Anterior cingulate cortex (tissue), 58 donors: Measurements from ENCODE around the gene FER.
"Not testable (repeated sequence)": the region's sequence is repeated elsewhere in the genome, so short reads cannot be mapped to it uniquely, and the experiment has no call there.

Source experiments
- DNase-seq, 58 donors: peaks; one replicate each; lab custom pipeline; 2025; lab: John Stamatoyannopoulos, UW

FER gene

DNA sequence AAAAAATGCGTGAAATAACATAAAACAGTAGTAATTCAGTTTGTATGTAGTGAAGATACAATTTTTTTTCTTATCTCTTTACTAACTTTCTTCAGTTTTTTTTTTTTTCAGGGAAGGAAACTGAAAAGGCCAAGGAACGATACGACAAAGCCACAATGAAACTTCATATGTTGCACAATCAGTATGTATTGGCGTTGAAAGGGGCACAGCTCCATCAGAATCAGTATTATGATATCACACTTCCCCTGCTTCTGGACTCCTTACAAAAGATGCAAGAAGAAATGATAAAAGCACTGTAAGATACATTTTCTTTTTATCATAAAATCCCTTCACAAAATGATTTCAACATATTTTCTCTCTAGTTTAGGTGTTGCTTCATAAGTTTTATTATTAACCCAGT, 120.0 kb downstream of the FER start:
- no peak for DNase-seq

DNA sequence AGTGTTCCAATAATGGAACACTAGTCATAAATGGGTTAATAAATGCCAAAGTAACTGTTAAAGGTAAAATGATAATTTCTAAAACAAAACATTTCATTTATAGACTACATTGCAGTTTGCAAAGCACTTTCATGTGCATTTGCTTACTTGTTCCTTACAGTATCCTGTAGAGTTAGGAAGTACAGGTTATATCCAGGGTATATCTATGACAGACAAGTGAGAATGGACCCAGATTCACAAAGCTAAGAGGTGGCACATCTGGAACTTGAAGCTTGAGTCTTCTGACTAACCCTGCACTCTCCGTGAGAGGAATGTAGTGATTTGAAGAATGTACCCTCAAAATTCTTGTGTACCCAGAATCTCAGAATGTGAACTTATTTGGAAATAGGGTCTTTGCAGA, 121.4 kb downstream of the FER start:
- no peak for DNase-seq

DNA sequence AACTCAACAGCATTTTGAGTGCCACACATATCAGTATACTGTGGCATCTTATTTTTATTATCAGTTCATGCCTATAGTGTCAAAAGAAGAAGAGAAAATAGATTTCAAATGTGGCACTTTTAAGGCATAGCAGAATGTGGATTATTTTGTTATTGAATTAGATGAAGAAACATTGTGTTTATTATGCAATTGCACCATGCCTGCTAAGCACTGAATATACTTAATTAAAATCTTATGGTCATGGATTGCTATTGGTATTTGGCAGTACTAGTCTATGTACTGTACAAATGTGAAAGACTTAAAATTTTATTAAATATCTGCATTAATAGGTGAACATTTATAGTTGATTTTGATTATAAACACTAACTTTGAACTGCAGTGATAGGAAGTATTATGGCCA, 128.8 kb downstream of the FER start:
- no peak for DNase-seq

DNA sequence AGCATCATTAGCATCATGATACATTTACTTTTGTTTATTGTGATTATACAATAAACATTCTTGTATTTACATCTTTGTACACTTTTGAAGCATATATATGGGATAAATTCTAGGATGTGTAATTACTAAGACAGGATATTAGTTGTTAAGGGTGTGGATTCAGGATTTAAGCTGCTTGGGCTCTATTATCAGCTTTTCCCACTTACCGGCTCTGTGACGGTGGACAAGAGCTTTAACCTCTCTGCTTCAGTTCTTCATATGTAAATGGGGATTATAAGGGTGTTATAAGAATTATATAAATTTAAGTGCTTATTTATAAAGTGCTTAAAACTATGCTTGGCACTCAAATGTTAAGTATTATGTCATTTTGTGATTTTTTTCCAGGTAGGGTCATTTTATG, 131.1 kb downstream of the FER start:
- DNase-seq, result no peak

DNA sequence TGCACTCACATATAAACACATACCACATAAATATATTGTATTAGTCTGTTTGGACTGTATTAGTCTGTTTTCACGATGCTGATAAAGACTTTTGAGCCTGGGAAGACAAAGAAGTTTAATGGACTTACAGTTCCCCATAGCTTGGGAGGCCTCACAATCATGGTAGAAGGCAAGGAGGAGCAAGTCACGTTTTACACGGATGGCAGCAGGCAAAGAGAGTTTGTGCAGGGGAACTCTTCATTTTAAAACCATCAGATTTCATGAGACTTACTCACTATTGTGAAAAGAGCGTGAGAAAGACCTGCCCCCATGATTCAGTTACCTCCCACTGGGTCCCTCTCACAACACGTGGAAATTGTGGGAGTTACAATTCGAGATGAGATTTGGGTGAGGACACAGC, 133.4 kb downstream of the FER start:
- DNase-seq, result no peak

DNA sequence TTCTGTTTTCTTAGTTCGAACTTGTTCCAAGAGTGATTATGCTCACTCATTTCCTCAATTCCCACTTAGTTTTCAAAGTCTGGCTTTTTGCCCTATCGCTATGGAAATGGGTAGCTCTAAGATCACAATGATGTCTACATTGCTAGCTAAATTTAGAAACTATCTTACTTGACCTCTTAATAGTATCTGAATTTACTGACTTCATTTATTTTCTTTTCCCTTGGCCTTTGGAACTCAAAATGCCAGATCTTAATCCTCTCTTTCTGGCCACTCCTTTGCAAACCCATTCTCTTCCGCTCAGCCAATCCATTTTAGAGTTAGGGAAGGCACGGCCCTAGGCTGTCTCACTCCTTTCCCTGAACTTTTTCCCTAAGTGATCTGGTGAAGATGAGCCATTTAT, 137.0 kb downstream of the FER start:
- DNase-seq, result no peak

DNA sequence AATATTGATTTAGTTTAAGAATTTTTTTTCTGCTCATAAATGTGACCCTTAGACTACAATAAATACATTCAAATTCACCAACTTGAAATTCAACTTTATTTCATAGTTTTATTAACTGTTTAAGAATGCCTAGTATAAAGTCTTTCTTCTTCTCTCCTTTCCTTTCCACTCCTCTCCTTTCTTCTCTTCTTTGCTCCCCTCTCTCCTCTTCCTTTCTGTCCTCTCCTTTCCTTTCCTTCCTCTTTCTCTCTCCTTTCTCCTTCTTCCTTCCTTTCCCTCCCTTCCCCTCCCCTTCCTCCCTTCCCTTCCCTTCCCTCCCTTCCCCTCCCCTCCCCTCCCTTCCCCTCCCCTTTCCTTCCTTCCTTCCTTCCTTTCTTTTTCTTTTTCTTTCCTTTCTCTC, 150.6 kb downstream of the FER start:
- DNase-seq, result no peak

DNA sequence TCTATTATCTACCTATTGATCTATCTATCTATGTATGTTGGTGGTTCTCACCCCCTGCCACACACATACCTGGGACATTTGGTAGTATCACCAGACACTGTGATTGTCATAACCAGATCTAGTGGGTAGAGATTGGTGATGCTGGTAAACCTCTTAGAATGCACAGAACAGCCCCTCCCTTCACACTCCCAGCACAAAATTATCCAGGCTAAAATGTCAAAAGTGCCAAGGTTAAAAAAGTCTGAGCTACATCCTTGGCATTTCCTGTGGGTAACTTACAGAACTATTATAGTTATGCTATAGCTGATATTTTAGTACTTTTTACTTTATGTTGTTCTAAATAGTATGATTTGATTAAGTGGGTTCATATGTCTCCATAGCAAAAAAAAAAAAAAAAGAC, 151.0 kb downstream of the FER start:
- DNase-seq, result no peak

DNA sequence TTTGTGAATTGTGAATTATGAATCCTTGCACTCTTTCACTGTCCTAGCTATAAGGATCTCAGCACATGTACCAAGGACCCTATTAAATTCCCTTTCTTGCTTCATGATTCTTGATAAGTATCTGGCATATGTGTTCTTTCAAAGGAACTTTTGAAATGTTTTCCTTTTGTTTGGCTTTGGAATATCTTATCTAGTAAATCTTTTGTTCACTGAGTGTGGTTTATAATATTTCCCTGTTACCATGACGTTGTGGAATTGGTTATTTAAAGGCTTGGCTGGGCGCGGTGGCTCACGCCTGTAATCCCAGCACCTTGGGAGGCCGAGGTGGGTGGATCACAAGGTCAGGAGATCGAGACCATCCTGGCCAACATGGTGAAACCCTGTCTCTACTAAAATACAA, 151.5 kb downstream of the FER start:
- not testable (repeated sequence) for DNase-seq

DNA sequence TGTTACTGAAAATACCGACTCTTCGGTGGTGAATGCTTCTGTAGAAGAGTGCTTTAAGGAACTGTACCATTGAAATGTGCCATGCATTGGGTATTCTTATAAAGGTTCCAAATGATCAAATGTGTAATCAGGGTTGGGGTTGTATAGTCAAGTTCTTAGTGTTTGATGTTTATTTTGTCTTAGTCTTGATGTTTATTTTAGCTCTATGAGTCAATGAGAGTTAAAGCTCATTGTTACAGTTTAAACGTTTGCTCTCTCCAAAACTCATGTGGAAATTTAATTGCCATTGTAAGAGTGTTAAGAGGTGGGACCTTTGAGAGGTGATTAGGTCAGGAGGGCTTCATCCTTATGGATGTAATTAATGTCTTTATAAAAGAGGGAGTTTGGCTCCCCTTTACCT, 153.0 kb downstream of the FER start:
- DNase-seq, result no peak

DNA sequence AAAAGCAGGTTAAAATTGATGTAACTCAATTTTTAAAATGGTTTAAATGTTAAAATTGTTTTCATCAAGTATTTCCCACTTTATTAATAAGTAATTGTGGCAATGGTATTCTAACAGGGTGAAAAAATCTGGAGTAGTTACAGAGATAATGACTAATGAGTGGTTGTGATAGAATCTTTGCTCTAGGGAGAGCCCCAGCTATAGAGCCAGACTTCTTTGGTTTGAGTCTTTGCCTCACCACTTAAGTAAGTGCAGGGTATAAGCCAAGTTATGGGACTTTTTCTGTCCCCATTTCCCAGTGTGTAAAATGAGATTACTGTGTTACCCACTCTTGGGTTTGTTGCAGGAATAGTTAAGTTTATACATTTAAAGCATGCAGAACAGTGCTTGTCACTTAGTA, 158.1 kb downstream of the FER start:
- DNase-seq, result no peak

DNA sequence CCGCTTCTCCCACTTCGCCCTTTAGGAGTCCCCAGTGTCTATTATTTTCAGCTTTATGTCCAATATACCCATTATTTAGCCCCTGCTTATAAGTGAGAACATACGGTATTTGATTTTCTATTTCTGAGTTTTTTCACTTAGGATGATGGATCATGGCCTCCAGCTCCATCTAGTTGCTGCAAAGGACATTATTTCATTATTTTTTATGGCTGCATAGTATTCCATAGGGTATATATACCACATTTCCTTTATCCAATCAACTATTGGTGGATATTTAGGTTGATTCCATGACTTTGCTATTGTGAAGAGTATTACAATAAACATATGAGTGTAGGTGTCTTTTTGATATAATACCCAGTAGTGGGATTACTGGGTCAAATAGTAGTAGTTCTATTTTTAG, 162.9 kb downstream of the FER start:
- no peak for DNase-seq

DNA sequence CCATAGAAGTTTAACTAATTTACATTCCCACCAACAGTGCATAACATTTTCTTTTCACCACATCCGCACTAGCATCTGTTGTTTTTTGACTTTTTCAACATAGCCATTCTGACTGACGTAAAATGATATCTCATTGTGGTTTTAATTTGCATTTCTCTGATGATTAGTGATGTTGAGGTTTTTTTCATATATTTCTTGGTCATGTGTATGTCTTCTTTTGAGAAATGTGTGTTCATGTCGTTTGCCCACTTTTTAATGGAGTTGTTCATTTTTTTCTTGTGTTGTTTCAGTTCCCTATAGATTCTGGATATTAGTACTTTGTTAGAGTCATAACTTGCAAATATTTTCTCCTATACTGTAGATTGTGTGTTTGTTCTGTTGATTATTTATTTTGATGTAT, 163.4 kb downstream of the FER start:
- no peak for DNase-seq

DNA sequence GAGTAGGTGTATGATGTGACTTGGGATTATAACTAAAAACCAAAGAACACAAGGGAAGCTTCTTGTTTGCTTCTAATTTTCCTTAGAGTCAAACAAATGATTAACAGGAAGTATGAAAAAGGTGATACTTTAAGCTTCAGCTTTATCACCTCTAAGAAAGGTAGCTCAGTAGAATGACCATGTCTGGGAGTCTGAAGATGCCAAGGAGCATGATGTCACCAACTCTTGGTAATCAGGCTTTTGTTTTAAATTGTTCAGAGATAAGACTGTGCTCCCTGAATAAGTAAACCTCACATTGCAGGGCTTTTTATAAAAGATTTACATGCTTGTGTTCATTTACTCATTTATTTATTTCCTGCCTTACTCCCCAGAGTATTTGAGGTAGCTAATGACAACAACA, 169.9 kb downstream of the FER start:
- no peak for DNase-seq

DNA sequence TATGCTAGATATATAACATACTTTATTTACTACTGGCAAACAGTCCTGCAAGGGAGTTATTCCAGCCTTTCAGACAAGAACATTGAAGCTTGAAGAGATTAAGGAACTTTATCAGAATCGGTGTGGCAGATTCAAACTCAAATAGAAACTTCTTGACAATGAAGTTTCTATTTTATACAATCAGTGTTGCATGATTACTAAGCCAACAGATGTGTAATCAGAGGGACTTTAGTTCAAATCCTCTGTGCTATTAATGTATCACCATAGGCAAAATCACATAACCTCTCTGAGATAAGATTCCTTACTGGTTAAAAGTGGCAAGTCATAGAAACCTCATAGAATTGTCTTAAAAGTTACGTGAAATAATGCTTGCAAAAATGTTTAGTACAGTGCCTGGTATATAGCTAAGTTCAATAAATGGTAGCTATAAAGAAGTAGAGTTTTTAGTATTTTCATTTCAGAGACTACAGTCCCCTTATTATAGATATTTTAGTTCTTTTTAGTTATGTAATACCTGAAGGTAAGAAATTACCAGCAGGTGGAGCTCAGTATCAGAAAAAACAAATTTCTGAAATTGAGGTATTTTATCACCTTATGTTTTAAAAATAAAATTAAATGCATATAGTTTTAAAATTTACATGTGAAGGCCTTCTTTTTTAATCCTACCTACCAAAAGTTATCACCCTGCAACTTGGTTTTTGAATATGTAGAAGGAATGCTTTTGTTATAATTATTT, 172.1 kb downstream of the FER start:
- no peak for DNase-seq

DNA sequence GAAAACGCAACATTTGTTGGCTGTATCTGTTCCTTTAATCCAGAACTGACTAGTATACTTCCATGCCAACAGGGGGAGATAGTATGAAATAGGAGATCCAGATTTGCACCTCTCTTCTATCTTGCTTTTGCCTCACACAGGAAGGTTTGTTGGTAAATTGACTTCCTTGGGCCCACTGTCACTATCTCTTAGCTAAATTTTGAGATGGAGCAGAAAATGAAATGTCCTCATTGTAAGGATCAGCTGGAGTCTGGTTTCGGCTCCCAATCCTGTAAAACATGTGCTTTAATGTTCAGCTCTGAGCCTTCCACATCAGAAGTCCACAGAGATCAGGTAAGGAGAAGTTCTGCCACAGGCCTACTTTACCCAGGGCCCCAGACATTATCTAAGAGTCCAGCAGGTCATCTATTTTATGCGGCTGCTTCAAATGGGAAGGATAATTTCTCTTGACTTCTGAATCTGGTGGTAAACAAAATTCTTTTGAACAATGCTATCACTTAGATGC, 176.8 kb downstream of the FER start:
- DNase-seq, result no peak

DNA sequence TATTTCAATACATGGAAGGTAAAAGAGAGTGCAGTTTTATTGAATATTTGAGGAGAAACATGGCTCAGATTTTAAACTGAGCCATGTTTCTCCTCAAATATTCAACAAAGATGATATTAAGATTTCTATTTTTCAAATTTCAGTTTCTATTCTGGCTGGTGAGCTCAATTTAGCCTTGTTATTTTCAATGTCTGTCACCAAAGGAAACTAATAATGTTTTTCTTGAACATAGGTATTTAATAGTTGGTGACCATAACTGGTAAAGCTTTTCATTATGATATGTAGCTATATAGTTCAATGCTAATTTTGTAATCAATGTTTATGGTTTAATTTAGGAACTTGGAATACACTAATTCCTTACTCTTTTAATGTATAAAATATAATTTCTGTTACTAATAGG, 177.4 kb downstream of the FER start:
- DNase-seq, result no peak

DNA sequence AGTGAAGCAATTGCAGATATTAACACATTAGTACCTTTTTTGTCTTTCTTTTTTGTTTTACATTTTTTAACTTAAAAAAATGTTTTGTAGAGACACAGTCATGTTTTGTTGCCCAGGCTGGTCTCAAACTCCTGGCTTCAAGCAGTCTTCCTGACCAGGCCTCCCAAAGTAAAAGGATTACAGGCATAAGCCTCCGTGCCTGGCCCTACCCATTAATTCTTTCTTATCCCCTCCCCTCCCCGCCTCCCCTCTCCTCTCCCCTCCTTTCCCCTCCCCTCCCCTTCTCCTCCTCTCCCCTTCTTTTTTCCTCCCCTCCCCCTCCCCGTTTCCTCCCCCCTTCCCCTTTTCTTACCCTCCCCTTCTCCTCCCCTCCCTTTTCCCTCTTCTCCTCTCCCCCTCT, 182.4 kb downstream of the FER start:
- no peak for DNase-seq

DNA sequence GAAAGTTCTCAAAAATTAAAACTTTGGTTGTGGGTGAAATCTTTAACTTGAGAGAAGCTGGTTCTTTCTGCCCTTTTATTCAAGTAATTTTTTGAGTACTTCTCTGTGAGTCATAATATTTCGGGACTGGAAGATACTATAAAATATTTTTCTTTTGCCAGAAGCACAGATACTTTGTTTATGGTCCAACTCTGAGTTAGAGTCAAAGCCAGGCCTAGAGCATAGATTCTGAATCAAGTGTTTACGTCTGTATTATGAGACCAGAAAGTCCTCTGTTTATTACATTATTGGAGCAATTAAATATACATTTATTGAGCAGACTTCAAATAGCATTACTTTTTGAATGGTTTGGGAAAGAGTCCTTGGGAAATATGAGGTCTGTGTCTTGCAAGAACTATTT, 187.9 kb downstream of the FER start:
- no peak for DNase-seq

DNA sequence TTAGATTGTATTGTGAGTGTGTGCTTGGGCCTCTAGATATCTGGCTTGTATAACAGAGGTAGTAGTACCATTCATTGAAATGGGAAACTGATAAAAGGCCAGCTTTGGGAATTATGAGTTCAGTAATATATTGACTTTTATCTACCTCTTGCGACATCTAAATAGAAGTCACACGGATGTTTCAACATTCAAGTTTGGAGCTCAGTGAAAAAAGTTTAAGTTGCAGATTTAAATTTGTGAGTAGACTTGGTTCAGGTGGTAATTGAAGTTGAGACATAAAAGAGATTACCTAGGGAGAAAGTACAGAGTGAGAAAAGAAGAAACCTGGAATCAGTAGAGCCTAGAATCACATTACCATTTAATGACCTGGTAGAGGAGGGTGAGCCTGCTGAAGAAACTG, 189.5 kb downstream of the FER start:
- DNase-seq, result no peak

DNA sequence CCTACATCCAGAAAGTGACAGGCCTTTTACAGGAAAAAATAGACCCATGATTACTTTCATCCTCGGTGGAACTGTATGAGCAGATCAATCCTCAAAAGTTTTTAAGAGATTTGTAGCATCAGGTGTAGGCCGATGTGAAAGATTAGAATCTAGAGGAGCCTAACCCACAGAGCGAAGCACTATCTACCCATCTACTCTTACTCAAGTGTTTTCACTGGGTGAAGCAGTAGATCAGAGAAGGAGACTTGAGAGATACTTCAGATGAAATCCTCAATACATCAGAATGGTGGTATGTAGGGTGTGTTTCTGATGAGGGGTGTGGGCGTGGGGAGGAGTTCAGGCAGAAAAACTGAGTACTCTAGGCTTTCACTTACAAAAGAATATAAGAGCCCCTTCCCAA, 192.8 kb downstream of the FER start:
- no peak for DNase-seq

DNA sequence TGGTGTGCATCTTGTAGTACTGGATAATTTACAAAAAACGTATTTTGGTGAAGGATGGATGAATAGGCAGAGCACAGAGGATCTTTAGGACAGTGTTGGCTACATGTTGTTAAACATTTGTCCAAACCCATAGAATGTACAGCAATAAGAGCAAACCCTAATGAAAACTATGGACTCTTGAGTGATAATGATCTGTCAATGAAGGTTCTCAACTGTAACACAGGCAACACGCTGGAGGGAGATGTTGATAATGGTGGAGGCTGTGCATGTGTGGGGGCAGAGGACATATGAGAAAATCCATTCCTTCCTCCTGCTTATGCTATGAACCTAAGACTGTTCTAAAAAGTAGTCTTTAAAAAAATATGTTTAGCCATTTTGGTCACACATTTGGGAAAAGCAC, 194.0 kb downstream of the FER start:
- DNase-seq, result no peak

DNA sequence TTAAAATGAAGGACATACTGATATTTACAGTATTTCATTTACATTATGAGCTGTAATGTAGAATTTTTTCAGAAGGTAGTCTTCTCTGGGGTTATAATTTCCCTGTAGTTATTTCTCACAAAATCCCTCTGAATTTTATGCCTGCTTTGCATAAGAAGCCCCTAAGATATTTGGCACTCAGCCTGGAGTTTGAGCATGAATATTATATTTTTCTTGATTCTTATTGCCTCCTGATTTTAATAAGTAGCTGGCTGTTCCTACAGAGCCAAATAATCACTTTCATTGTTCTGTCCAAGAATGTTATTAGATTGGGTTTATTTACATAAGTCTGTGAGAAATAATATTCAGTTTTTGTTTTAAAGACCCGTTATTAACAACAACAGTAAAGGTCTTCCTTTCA, 195.0 kb downstream of the FER start:
- DNase-seq, result no peak
